HG03521 (cell line): ENCODE data around the gene SLC39A11.
"Not testable (repeated sequence)": the region's sequence is repeated elsewhere in the genome, so short reads cannot be mapped to it uniquely, and the experiment has no call there.

Source experiments
- ATAC-seq: cut with Tn5 transposase; IDR thresholded peaks from one replicate; pipeline ENCODE4 v1.9.1; 2021; ENCODE audit warnings: mild to moderate bottlenecking, moderate library complexity; ENCODE audit not compliant: unreplicated experiment

Gene SLC39A11, protein sequence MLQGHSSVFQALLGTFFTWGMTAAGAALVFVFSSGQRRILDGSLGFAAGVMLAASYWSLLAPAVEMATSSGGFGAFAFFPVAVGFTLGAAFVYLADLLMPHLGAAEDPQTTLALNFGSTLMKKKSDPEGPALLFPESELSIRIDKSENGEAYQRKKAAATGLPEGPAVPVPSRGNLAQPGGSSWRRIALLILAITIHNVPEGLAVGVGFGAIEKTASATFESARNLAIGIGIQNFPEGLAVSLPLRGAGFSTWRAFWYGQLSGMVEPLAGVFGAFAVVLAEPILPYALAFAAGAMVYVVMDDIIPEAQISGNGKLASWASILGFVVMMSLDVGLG

GRCh38 chr17:73092523-73093135 lies at the start of gene SLC39A11:
SLC39A11 (minus strand) TSS chr17:73092688; CDS start chr17:73088764, 3,924 bp downstream.
- peak; percentile 99 for ATAC-seq

GRCh38 chr17:73141411-73141810 lies 48.9 kb upstream of the SLC39A11 start:
- no peak for ATAC-seq

- ATAC-seq = no peak
Observed at GRCh38 chr17:73140566-73140965, 48.1 kb upstream of the SLC39A11 start.

- no peak for ATAC-seq
Observed at GRCh38 chr17:73139296-73139695, 46.8 kb upstream of the SLC39A11 start.

DNA sequence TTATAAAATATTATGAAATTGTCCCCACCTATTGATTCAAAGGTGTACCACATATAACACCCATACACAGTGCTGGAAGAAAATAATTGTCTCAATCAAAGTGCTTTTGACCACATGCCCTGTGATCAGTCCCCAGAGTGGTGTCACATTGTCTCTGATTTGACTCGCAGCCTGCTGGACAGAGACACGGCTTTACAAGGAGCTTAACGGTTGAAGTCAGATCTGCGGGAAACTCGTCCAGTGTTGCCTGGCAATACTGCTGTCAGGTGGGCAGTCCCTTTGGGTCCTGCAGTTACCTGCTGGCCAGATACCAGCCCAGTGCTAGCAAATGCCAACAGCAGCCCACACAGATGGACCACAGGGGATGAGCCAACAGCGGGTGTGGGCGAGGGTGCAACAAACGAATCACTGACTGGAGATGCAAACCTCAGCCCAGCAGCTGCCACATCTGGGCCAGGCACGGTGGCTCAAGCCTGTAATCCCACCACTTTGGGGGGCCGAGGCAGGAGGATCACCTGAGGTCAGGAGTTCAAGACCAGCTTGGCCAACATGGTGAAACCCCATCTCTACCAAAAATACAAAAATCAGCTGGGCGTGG lies 46.2 kb upstream of the SLC39A11 start:
- no peak for ATAC-seq

GRCh38 chr17:73137376-73137775 lies 44.9 kb upstream of the SLC39A11 start:
- no peak for ATAC-seq

GRCh38 chr17:73135766-73136165 lies 43.3 kb upstream of the SLC39A11 start:
- no peak for ATAC-seq

DNA sequence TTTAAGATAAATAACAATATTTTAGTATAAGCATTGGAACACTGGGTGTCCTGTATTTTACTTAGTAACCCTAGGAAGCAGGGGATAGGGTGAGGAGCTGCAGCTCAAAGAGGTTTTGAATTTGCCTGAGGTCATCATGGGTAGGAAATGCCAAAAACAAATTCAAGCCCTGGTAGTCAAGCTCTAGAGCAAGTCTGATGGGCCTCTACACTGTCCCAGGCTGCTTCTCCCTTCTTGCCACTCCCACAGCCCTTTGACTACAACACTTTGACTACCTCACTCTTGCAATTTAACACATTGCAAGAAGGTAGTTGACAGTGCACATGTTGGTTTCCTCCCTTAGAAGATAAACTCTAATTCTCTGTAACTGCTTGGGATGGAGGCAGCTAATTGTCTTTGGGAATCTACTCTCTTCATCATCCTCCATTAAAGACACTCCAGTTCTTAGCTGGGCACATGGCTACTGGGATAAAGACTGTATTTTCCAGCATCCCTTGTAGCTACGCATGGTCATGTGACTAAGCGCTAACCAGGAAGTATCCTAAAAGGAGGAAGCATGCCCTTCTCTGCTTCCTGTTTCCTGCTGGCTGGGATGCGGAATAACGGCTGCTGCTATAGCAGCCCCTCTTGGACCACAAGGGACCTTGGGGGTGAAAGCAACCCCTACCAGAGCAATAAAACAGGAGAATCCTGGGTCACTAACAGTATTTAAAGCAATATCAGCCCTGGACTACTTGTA lies 41.6 kb upstream of the SLC39A11 start:
- ATAC-seq = no peak

DNA sequence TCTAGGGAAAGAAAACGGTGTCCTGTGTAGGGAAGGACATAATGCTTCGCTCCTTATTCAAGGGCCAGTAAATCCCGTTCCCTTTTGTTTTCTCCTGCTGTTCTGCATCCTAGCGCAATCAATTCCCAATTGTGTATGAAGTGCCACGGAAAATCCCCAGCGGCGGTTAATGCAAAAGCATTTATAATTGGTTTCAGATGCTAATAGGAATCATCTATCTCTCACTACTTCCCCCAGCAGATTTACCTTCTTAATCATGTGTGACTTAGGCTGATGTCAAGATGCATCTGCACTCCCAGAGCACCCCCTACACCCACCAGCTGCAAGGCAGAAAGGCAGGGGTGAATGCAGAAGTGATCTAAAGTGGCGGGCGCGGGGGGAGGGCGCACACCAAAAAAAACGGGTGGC lies 39.6 kb upstream of the SLC39A11 start:
- ATAC-seq = no peak

DNA sequence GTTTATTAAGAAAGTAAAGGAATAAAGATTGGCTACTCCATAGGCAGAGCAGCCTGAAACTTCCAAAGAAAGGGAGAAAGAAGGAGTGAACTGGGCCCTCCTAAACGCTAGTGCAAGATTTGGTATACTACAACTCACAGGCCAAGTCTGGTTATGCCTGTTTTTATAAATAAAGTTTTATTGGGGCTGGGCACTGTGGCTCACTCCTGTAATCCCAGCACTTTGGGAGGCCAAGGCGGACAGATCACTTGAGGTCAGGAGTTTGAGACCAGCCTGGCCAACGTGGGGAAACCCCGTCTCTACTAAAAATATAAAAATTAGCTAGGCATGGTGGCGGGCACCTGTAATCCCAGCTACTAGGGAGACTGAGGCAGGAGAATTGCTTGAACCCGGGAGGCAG lies 39.0 kb upstream of the SLC39A11 start:
- not testable (repeated sequence) for ATAC-seq

DNA sequence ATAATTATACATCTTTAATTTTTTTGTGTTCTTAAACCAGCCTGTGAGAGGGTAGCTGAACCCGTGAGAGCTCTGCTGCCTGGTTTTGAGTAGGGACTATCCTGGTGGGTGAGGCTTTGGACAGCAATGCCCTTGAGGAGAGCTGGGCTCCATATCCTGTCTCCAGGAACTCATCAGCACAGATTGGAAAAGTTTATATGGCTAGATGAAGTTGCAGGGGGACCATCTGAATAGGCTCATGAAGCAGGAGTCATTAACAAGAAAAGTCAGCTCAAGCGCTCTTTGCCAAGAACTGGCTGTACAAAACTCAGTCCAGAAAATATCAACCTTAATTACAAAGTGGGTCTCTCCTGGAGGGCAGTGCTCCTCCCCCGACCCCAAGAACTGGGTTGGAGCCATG lies 38.5 kb upstream of the SLC39A11 start:
- no peak for ATAC-seq

- ATAC-seq = no peak
Observed at GRCh38 chr17:73128496-73128895, 36.0 kb upstream of the SLC39A11 start.

DNA sequence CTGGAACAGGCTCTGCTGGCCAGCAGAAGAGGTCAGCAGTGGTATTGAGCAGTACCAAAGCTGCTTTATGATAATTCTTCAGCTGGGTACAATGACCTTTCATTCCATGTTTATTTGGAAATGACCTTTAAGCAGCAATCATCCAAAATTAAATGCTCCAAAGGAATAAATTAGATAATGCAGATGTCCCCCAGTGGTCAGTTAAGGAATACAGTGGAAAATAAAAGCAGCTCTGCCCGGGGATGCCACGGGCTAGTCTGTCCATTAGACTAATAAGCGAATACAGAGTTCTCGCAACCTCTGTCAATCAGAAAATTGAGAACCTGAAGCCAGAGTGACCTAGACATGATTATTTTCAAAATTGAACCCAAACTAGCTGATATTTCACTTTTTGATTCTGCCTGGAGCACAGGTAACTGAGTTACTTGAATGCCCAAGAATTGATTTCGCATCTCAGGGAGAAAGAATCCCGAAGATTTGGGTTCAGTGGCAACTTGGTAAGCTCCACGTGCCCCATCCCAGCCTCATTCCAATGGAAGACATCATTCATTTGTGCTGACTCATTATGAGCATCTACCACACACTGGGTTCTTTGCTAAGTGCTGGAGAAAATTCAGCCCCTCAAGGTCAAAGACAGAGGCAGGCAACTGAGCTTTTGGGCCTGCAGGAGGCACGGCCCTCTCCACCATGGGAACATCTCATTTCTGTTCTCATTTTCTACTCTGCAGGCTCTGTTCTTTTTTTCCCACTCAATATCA lies 34.4 kb upstream of the SLC39A11 start:
- no peak for ATAC-seq

- ATAC-seq = no peak
Observed at GRCh38 chr17:73123606-73124320, 31.3 kb upstream of the SLC39A11 start.

DNA sequence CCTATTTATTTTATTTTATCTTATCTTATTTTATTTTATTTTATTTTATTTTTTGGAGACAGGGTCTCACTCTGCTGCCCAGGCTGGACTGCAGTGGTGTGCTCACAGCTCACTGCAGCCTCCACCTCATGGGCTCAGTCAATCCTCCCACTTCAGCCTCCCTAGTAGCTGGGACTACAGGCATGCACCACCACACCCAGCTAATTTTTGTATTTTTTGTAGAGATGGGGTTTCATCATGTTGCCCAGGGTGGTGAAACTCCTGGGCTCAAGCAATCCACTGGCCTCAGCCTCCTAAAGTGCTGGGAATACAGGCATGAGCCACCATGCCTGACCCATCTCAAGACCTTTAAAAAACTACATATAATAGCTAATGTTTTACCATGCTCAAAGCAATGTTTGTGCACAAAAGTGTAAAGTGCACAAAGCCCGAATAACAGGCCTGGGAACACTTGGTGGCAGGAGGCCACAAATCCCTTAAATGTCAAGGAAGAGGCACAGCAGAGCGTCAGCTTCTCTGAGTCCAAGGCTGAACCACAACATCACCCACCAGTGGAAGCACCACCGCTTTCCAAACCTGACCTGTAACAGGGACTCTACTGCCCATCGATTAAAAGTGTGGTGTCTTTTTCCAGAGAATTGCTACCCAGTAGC lies 30.6 kb upstream of the SLC39A11 start:
- ATAC-seq = no peak

GRCh38 chr17:73121506-73121905 lies 29.0 kb upstream of the SLC39A11 start:
- ATAC-seq = no peak

DNA sequence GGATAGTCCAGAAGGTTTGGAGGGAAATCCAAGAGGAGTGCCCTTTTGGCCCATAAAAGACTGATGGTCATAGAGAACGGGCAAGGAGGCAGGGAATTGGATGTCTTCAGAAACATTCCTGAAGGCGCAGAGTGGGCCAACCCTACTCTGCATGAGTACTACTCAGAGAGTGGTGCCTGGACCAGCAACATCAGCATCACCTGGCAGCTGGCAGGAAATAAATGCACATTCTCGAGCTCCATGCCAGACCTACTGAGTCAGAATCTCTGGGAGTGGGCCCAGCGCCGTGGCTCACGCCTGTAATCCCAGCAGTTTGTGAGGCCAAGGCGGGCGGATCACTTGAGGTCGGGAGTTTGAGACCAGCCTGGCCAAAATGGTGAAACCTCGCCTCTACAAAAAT lies 27.1 kb upstream of the SLC39A11 start:
- no peak for ATAC-seq

GRCh38 chr17:73118951-73119391 lies 26.5 kb upstream of the SLC39A11 start:
- no peak for ATAC-seq

DNA sequence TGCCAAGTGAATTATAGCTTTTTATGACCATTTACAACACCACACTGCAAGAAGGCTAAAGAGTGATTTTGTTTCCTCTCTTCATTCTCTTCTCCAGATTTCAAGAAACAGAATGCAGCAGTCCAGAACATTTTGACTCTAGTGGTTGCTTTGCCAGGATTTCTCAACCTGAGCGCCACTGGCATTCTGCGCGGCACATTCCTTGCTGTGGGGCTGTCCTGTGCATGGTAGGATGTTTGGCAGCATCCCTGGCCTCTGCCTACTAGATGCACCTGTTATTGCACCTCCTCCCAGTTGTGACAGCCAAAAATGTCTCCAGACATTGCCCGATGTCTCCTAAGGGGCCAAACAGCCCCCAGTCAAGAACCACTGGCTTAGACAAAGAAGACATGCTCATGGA lies 25.7 kb upstream of the SLC39A11 start:
- ATAC-seq = no peak

- ATAC-seq = no peak
Observed at GRCh38 chr17:73112246-73112645, 19.8 kb upstream of the SLC39A11 start.
